ENCODE data around the gene LGALS3BP.

- TF ChIP-seq CTCF (IDR thresholded peaks at IDR 0.05) (no peak), EZH2 (IDR thresholded peaks at IDR 0.05; ENCODE audit: borderline replicate concordance, insufficient read depth, low read depth, low read length, poor library complexity, severe bottlenecking) (no peak)
Measured at GRCh38 chr17:78997231-78997741, 17.6 kb upstream of the LGALS3BP start.
